Measurements from ENCODE around the gene IGFN1.

GRCh38 chr1:201223852-201224665 lies 33.4 kb downstream of the IGFN1 start:
- TF ChIP-seq CTCF (IDR thresholded peaks at IDR 0.05; ENCODE audit: extremely low read depth in 1 of 2, insufficient read depth in 1 of 2, low read depth in 1 of 2, low read length in 2 of 2) (no peak), POLR2AphosphoS5 (IDR thresholded peaks at IDR 0.05; ENCODE audit: insufficient read depth, low read depth, low read length) (no peak), FOS (IDR thresholded peaks at IDR 0.05; ENCODE audit: borderline replicate concordance, insufficient read depth, low read length) (no peak), POLR2A (IDR thresholded peaks at IDR 0.05; ENCODE audit: low read depth, low read length) (no peak), GATA2 (IDR thresholded peaks at IDR 0.05; ENCODE audit: insufficient read depth, insufficient read length, low read depth, low read length) (no peak), EZH2 (IDR thresholded peaks at IDR 0.05; ENCODE audit: borderline replicate concordance, low read depth, low read length, severe bottlenecking) (no peak)

Measured in endothelial cell of umbilical vein (primary cell).